CD14-positive monocyte (primary cell): Measurements from ENCODE around the gene OTC. TPM values are rescaled to one million over a fixed set of nuclear protein-coding genes. Genes with fewer than 3 reads are reported as not detected.

ENCODE experiments used
- DNase-seq, 3 donors: peaks; one replicate each; pipeline ENCODE4 v3.0.0-alpha.2; 2011 to 2022
- H2AFZ ChIP-seq: 2 replicates; pipeline ENCODE4 v1.6.0; 2012; ENCODE audit warnings: mild to moderate bottlenecking, low read depth, low read length, inconsistent platforms; ENCODE audit not compliant: insufficient read depth, poor library complexity, severe bottlenecking
- H3K27ac ChIP-seq, 2 donors: 1 replicate in 1 of 2; 2 replicates in 1 of 2; pipeline ENCODE4 v1.5.1; 2012 to 2013; ENCODE audit warnings: low read length in 2 of 2, control low read depth in 1 of 2, inconsistent platforms in 1 of 2, low read depth in 1 of 2, mild to moderate bottlenecking in 1 of 2
- H3K27me3 ChIP-seq, 2 donors: one replicate each; pipeline versions ENCODE4 v1.6.0 to v1.6.1; 2011 to 2013; ENCODE audit warnings: low read length in 2 of 2; ENCODE audit not compliant: control insufficient read depth in 2 of 2, insufficient read depth in 2 of 2
- H3K36me3 ChIP-seq, 2 donors: replicated peaks in 1 of 2; 1 replicate in 1 of 2; 2 replicates in 1 of 2; pipeline versions ENCODE4 v1.5.1 to v1.6.1; 2012 to 2013; ENCODE audit warnings: low read length in 2 of 2, control low read depth in 1 of 2, inconsistent platforms in 1 of 2, mild to moderate bottlenecking in 1 of 2; ENCODE audit not compliant: insufficient read depth in 2 of 2, control insufficient read depth in 1 of 2
- H3K4me1 ChIP-seq, 2 donors: 1 replicate in 1 of 2; 2 replicates in 1 of 2; pipeline versions ENCODE4 v1.5.1 to v1.6.1; 2012 to 2013; ENCODE audit warnings: low read length in 2 of 2, control low read depth in 1 of 2, inconsistent platforms in 1 of 2, mild to moderate bottlenecking in 1 of 2, moderate library complexity in 1 of 2; ENCODE audit not compliant: insufficient read depth in 2 of 2, control insufficient read depth in 1 of 2
- H3K4me2 ChIP-seq: replicated peaks from 2 replicates; pipeline ENCODE3; 2012; ENCODE audit warnings: low read length, moderate library complexity, mild to moderate bottlenecking; ENCODE audit not compliant: poor library complexity, severe bottlenecking; ENCODE audit errors: extremely low read depth
- H3K4me3 ChIP-seq, 3 experiments: fragments of 200-600 bp in 1 of 3; sonication (generic) in 1 of 3; replicated peaks in 1 of 3; 1 replicate in 2 of 3; 2 replicates in 1 of 3; pipeline ENCODE4 v1.5.1; 2011 to 2013; ENCODE audit warnings: low read length in 3 of 3, mild to moderate bottlenecking in 3 of 3, control low read depth in 2 of 3, low read depth in 2 of 3, inconsistent platforms in 1 of 3, moderate library complexity in 1 of 3
- H3K79me2 ChIP-seq: 2 replicates; pipeline ENCODE4 v1.6.0; 2012; ENCODE audit warnings: mild to moderate bottlenecking, control low read depth, inconsistent platforms, low read length, moderate library complexity; ENCODE audit not compliant: insufficient read depth
- H3K9ac ChIP-seq: 2 replicates; pipeline ENCODE4 v1.6.0; 2017; ENCODE audit warnings: low read length, mild to moderate bottlenecking; ENCODE audit not compliant: insufficient read depth, poor library complexity, severe bottlenecking
- H3K9me3 ChIP-seq, 2 donors: replicated peaks in 1 of 2; 1 replicate in 1 of 2; 2 replicates in 1 of 2; pipeline versions ENCODE4 v1.5.1 to v1.6.1; 2012 to 2013; ENCODE audit warnings: low read length in 2 of 2, control low read depth in 1 of 2; ENCODE audit not compliant: control insufficient read depth in 1 of 2, insufficient read depth in 1 of 2
- H4K20me1 ChIP-seq: 2 replicates; pipeline ENCODE4 v1.6.0; 2012; ENCODE audit warnings: mild to moderate bottlenecking, low read length, control low read depth, moderate library complexity; ENCODE audit not compliant: insufficient read depth
- H3K27ac Mint-ChIP-seq, 7 donors: one replicate each; pipeline ENCODE4 v1.8.0; 2020; ENCODE audit warnings: mild to moderate bottlenecking in 7 of 7, mixed read lengths in 7 of 7, moderate library complexity in 6 of 7, inconsistent platforms in 2 of 7
- H3K27me3 Mint-ChIP-seq, 3 donors: one replicate each; pipeline ENCODE4 v1.8.0; 2021 to 2022; ENCODE audit warnings: low read depth in 3 of 3, mild to moderate bottlenecking in 3 of 3, mixed read lengths in 3 of 3, moderate library complexity in 3 of 3, inconsistent platforms in 1 of 3
- H3K36me3 Mint-ChIP-seq, 2 donors: one replicate each; pipeline ENCODE4 v1.8.0; 2020; ENCODE audit warnings: mixed read lengths in 2 of 2, inconsistent platforms in 1 of 2, mild to moderate bottlenecking in 1 of 2
- H3K4me1 Mint-ChIP-seq: one replicate; pipeline ENCODE4 v1.8.0; 2020; ENCODE audit warnings: mild to moderate bottlenecking, mixed read lengths
- H3K4me3 Mint-ChIP-seq, 2 donors: one replicate each; pipeline ENCODE4 v1.8.0; 2020; ENCODE audit warnings: mild to moderate bottlenecking in 2 of 2, mixed read lengths in 2 of 2, moderate library complexity in 1 of 2
- H3K9me3 Mint-ChIP-seq, 7 donors: one replicate each; pipeline ENCODE4 v1.8.0; 2020 to 2022; ENCODE audit warnings: mixed read lengths in 7 of 7, mild to moderate bottlenecking in 6 of 7, moderate library complexity in 6 of 7, inconsistent platforms in 2 of 7
- CTCF ChIP-seq: fragments of 200-600 bp; IDR thresholded peaks from one replicate; pipeline ENCODE4 v1.8.0; 2022; ENCODE audit warnings: antibody characterized with exemption, mild to moderate bottlenecking
- WGBS: methylation state at CpG from one replicate; pipeline ENCODE4 v1.1.5; 2013; ENCODE audit warnings: missing lambda C conversion rate; ENCODE audit not compliant: insufficient coverage; 5-methylcytosine and 5-hydroxymethylcytosine counted together
- intact Hi-C, 2 donors: fragments of 100-400 bp; cut with micrococcal nuclease; formaldehyde crosslinking; loops; one replicate each; pipeline versions ENCODE4 v1.15.0 to v1.15.1; 2023
- polyA plus RNA-seq, 3 donors: library from polyadenylated mRNA; depleted of rRNA in 1 of 3; unstranded in 2 of 3; stranded (reverse) in 1 of 3; fragments of 300-500 nt in 2 of 3; fragments of >200 nt in 1 of 3; fragmentation: Illumina TruSeq in 2 of 3; gene quantifications; 1 replicate in 2 of 3; 2 replicates in 1 of 3; pipeline ENCODE4 v1.2.3, GENCODE V29; 2012 to 2021

OTC gene
- polyA plus RNA-seq, 3 donors: not detected

GRCh38 chrX:38437093-38437492 is 84.7 kb downstream of the OTC start:
- no peak overlapping the region for H3K4me2 ChIP-seq
- H3K27ac ChIP-seq: no peak overlapping the region
- Mint-ChIP-seq H3K36me3 (no peaks in the 10 kb centered on the region), H3K27me3 (peaks cover 0 to 6% (median 2%) of the 10 kb centered on the region in 3 donors), H3K9me3 (peaks cover 0 to 4% (median 0%) of the 10 kb centered on the region in 7 donors), H3K4me1 (no peaks in the 10 kb centered on the region), H3K27ac (no peak overlapping the region), H3K4me3 (no peak overlapping the region)
- H3K4me1 ChIP-seq: no peaks in the 10 kb centered on the region
- no peaks in the 10 kb centered on the region for H4K20me1 ChIP-seq
- no peaks in the 10 kb centered on the region for H3K36me3 ChIP-seq
- H2AFZ ChIP-seq: no peak overlapping the region
- no peak overlapping the region for H3K4me3 ChIP-seq
- WGBS: no CpG with 5 or more reads among the region's 2 CpGs
- H3K27me3 ChIP-seq: no peaks in the 10 kb centered on the region
- TF ChIP-seq CTCF: no peak
- no peak overlapping the region for H3K9ac ChIP-seq
- intact Hi-C loops: no loop called here
- H3K79me2 ChIP-seq: no peaks in the 10 kb centered on the region
- no peaks in the 10 kb centered on the region for H3K9me3 ChIP-seq
- no peak for DNase-seq

GRCh38 chrX:38438321-38438720 is 85.9 kb downstream of the OTC start:
- TF ChIP-seq CTCF: no peak
- Mint-ChIP-seq H3K27me3 (peaks cover 0 to 5% (median 2%) of the 10 kb centered on the region in 3 donors), H3K36me3 (no peaks in the 10 kb centered on the region), H3K9me3 (peaks cover 0 to 4% (median 0%) of the 10 kb centered on the region in 7 donors), H3K4me3 (no peak overlapping the region), H3K27ac (no peak overlapping the region), H3K4me1 (no peaks in the 10 kb centered on the region)
- intact Hi-C loops: no loop called here
- no peak overlapping the region for H3K4me3 ChIP-seq
- H3K9me3 ChIP-seq: no peaks in the 10 kb centered on the region
- no peak overlapping the region for H3K27ac ChIP-seq
- no peak overlapping the region for H3K9ac ChIP-seq
- no peak overlapping the region for H3K4me2 ChIP-seq
- no peaks in the 10 kb centered on the region for H3K4me1 ChIP-seq
- WGBS: 100% methylated on average over 2 of the region's 5 CpGs
- H3K36me3 ChIP-seq: no peaks in the 10 kb centered on the region
- no peaks in the 10 kb centered on the region for H3K79me2 ChIP-seq
- no peak for DNase-seq
- H3K27me3 ChIP-seq: no peaks in the 10 kb centered on the region
- no peaks in the 10 kb centered on the region for H4K20me1 ChIP-seq
- H2AFZ ChIP-seq: no peak overlapping the region
